Measurements from ENCODE around the gene LGALS8.
"Not testable (repeated sequence)": the region's sequence is repeated elsewhere in the genome, so short reads cannot be mapped to it uniquely, and the experiment has no call there.

LGALS8 gene

GRCh38 chr1:236575523-236575922 is 51.7 kb downstream of the LGALS8 start:
- Histone ChIP-seq H3F3A (ENCODE audit: low read depth) (no peaks in the 10 kb centered on the region), H3K9me2 (replicated peaks; ENCODE audit: low read depth, low read length) (no peaks in the 10 kb centered on the region), H3K27me3 (ENCODE audit: insufficient read depth, low read length, poor library complexity, severe bottlenecking) (no peaks in the 10 kb centered on the region), H4K20me1 (ENCODE audit: insufficient read depth, low read length, poor library complexity, severe bottlenecking) (no peaks in the 10 kb centered on the region), H3K36me3 (ENCODE audit: insufficient read depth, low read length) (peaks cover 74% of the 10 kb centered on the region; the same call in 1 of the 2 replicates), H2AFZ (ENCODE audit: low read length) (no peak overlapping the region), H3K79me2 (ENCODE audit: insufficient read depth, low read length) (no peaks in the 10 kb centered on the region), H3K9me3 (ENCODE audit: insufficient read depth, low read depth, low read length) (no peaks in the 10 kb centered on the region), H3K4me3 (ENCODE audit: low read length, poor library complexity, severe bottlenecking) (no peak overlapping the region), H3K9ac (ENCODE audit: low read depth, low read length, poor library complexity, severe bottlenecking) (no peak overlapping the region), H3K4me1 (ENCODE audit: insufficient read depth, low read length, poor library complexity, severe bottlenecking) (no peaks in the 10 kb centered on the region), H3K4me2 (ENCODE audit: low read depth, low read length, poor library complexity, severe bottlenecking) (no peak overlapping the region)
- TF ChIP-seq EZH2phosphoT487 (IDR thresholded peaks at IDR 0.05; ENCODE audit: borderline replicate concordance) = no peak

- H2AFZ ChIP-seq (ENCODE audit: low read length) = no peak overlapping the region
- H4K20me1 ChIP-seq (ENCODE audit: insufficient read depth, low read length, poor library complexity, severe bottlenecking) = no peaks in the 10 kb centered on the region
- no peaks in the 10 kb centered on the region for H3K9me3 ChIP-seq (ENCODE audit: insufficient read depth, low read depth, low read length)
- no peaks in the 10 kb centered on the region for H3F3A ChIP-seq (ENCODE audit: low read depth)
- H3K9ac ChIP-seq (ENCODE audit: low read depth, low read length, poor library complexity, severe bottlenecking) = no peak overlapping the region
- TF ChIP-seq EZH2phosphoT487 (IDR thresholded peaks at IDR 0.05; ENCODE audit: borderline replicate concordance) = no peak
- TF ChIP-seq CTCF (conservative IDR thresholded peaks at IDR 0.05; ENCODE audit: low read length) = no peak
- H3K4me1 ChIP-seq (ENCODE audit: insufficient read depth, low read length, poor library complexity, severe bottlenecking) = no peaks in the 10 kb centered on the region
- no peaks in the 10 kb centered on the region for H3K9me2 ChIP-seq (replicated peaks; ENCODE audit: low read depth, low read length)
- peaks cover 72% of the 10 kb centered on the region; the same call in 1 of the 2 replicates for H3K36me3 ChIP-seq (ENCODE audit: insufficient read depth, low read length)
- H3K79me2 ChIP-seq (ENCODE audit: insufficient read depth, low read length) = no peaks in the 10 kb centered on the region
- no peak overlapping the region for H3K4me2 ChIP-seq (ENCODE audit: low read depth, low read length, poor library complexity, severe bottlenecking)
- H3K27me3 ChIP-seq (ENCODE audit: insufficient read depth, low read length, poor library complexity, severe bottlenecking) = no peaks in the 10 kb centered on the region
- no peak overlapping the region for H3K4me3 ChIP-seq (ENCODE audit: low read length, poor library complexity, severe bottlenecking)
Measured at GRCh38 chr1:236576004-236576403, 52.2 kb downstream of the LGALS8 start.

GRCh38 chr1:236577041-236577440 is 53.3 kb downstream of the LGALS8 start:
- H3K9me3 ChIP-seq (ENCODE audit: insufficient read depth, low read depth, low read length); H3K79me2 ChIP-seq (ENCODE audit: insufficient read depth, low read length); H3K4me1 ChIP-seq (ENCODE audit: insufficient read depth, low read length, poor library complexity, severe bottlenecking); H3K9ac ChIP-seq (ENCODE audit: low read depth, low read length, poor library complexity, severe bottlenecking); H3K4me2 ChIP-seq (ENCODE audit: low read depth, low read length, poor library complexity, severe bottlenecking); H2AFZ ChIP-seq (ENCODE audit: low read length); H3K4me3 ChIP-seq (ENCODE audit: low read length, poor library complexity, severe bottlenecking); H3K9me2 ChIP-seq (replicated peaks; ENCODE audit: low read depth, low read length); H4K20me1 ChIP-seq (ENCODE audit: insufficient read depth, low read length, poor library complexity, severe bottlenecking); H3K27me3 ChIP-seq (ENCODE audit: insufficient read depth, low read length, poor library complexity, severe bottlenecking); H3F3A ChIP-seq (ENCODE audit: low read depth): not testable (repeated sequence)
- peaks cover 71% of the 10 kb centered on the region; the same call in 1 of the 2 replicates for H3K36me3 ChIP-seq (ENCODE audit: insufficient read depth, low read length)

GRCh38 chr1:236578661-236579060 is 54.9 kb downstream of the LGALS8 start:
- Histone ChIP-seq H3K9ac (ENCODE audit: low read depth, low read length, poor library complexity, severe bottlenecking) (no peak overlapping the region), H3K27me3 (ENCODE audit: insufficient read depth, low read length, poor library complexity, severe bottlenecking) (no peaks in the 10 kb centered on the region), H3K4me1 (ENCODE audit: insufficient read depth, low read length, poor library complexity, severe bottlenecking) (no peaks in the 10 kb centered on the region), H4K20me1 (ENCODE audit: insufficient read depth, low read length, poor library complexity, severe bottlenecking) (no peaks in the 10 kb centered on the region), H2AFZ (ENCODE audit: low read length) (no peak overlapping the region), H3K4me3 (ENCODE audit: low read length, poor library complexity, severe bottlenecking) (no peak overlapping the region), H3K9me3 (ENCODE audit: insufficient read depth, low read depth, low read length) (no peaks in the 10 kb centered on the region), H3K79me2 (ENCODE audit: insufficient read depth, low read length) (no peaks in the 10 kb centered on the region), H3F3A (ENCODE audit: low read depth) (no peaks in the 10 kb centered on the region), H3K9me2 (replicated peaks; ENCODE audit: low read depth, low read length) (no peaks in the 10 kb centered on the region), H3K36me3 (ENCODE audit: insufficient read depth, low read length) (peaks cover 69% of the 10 kb centered on the region), H3K4me2 (ENCODE audit: low read depth, low read length, poor library complexity, severe bottlenecking) (no peak overlapping the region)
- TF ChIP-seq EZH2phosphoT487 (IDR thresholded peaks at IDR 0.05; ENCODE audit: borderline replicate concordance) = no peak
- no peak for TF ChIP-seq CTCF (conservative IDR thresholded peaks at IDR 0.05; ENCODE audit: low read length)

GRCh38 chr1:236580404-236580803 is 56.6 kb downstream of the LGALS8 start:
- not testable (repeated sequence) for H3K4me2 ChIP-seq (ENCODE audit: low read depth, low read length, poor library complexity, severe bottlenecking); H3K9ac ChIP-seq (ENCODE audit: low read depth, low read length, poor library complexity, severe bottlenecking); H4K20me1 ChIP-seq (ENCODE audit: insufficient read depth, low read length, poor library complexity, severe bottlenecking); H3K4me1 ChIP-seq (ENCODE audit: insufficient read depth, low read length, poor library complexity, severe bottlenecking); H3K79me2 ChIP-seq (ENCODE audit: insufficient read depth, low read length); H3K9me3 ChIP-seq (ENCODE audit: insufficient read depth, low read depth, low read length); H3K27me3 ChIP-seq (ENCODE audit: insufficient read depth, low read length, poor library complexity, severe bottlenecking); H3K4me3 ChIP-seq (ENCODE audit: low read length, poor library complexity, severe bottlenecking); H3F3A ChIP-seq (ENCODE audit: low read depth); H3K9me2 ChIP-seq (replicated peaks; ENCODE audit: low read depth, low read length); H2AFZ ChIP-seq (ENCODE audit: low read length)
- peaks cover 76% of the 10 kb centered on the region for H3K36me3 ChIP-seq (ENCODE audit: insufficient read depth, low read length)

All from Loucy (cell line).